GM19025 (cell line): ENCODE data around the gene EPX.

Experiments
- ATAC-seq: cut with Tn5 transposase; IDR thresholded peaks from one replicate; pipeline ENCODE4 v1.9.1; 2021; ENCODE audit warnings: mild to moderate bottlenecking, low read depth, moderate library complexity; ENCODE audit not compliant: unreplicated experiment

The EPX gene

GRCh38 chr17:58224315-58224714 is 31.8 kb downstream of the EPX start:
- no peak for ATAC-seq

GRCh38 chr17:58227733-58228132 is 35.2 kb downstream of the EPX start:
- no peak for ATAC-seq

GRCh38 chr17:58228679-58229078 is 36.2 kb downstream of the EPX start:
- ATAC-seq = no peak

- ATAC-seq = no peak
Measured at GRCh38 chr17:58229384-58229783, 36.9 kb downstream of the EPX start.

GRCh38 chr17:58229881-58230280 is 37.4 kb downstream of the EPX start:
- no peak for ATAC-seq

- ATAC-seq = no peak
Measured at GRCh38 chr17:58231641-58232040, 39.1 kb downstream of the EPX start.

GRCh38 chr17:58232707-58233156 is 40.2 kb downstream of the EPX start:
- ATAC-seq = peak; percentile 79

- ATAC-seq = no peak
Measured at GRCh38 chr17:58233543-58233942, 41.0 kb downstream of the EPX start.

- no peak for ATAC-seq
Measured at GRCh38 chr17:58234512-58234911, 42.0 kb downstream of the EPX start.

- ATAC-seq = no peak
Measured at GRCh38 chr17:58235821-58236220, 43.3 kb downstream of the EPX start.

- no peak for ATAC-seq
Measured at GRCh38 chr17:58236394-58236793, 43.9 kb downstream of the EPX start.

- ATAC-seq = no peak
Measured at GRCh38 chr17:58238147-58238634, 45.7 kb downstream of the EPX start, which contains the start of gene LPO. Gene LPO (plus strand): TSS chr17:58238584. CDS start chr17:58242980, 4,396 bp downstream.

GRCh38 chr17:58239987-58240386 is 47.5 kb downstream of the EPX start:
- no peak for ATAC-seq

GRCh38 chr17:58242171-58242784 is 49.8 kb downstream of the EPX start:
- no peak for ATAC-seq

- ATAC-seq = no peak
Measured at GRCh38 chr17:58244963-58245362, 52.4 kb downstream of the EPX start.

GRCh38 chr17:58245428-58246103 is 53.0 kb downstream of the EPX start:
- ATAC-seq = no peak

GRCh38 chr17:58246104-58246740 is 53.7 kb downstream of the EPX start:
- no peak for ATAC-seq

GRCh38 chr17:58246781-58247180 is 54.3 kb downstream of the EPX start:
- ATAC-seq = no peak

- no peak for ATAC-seq
Measured at GRCh38 chr17:58247511-58248363, 55.2 kb downstream of the EPX start.

- no peak for ATAC-seq
Measured at GRCh38 chr17:58248955-58249269, 56.4 kb downstream of the EPX start.
